NCI-H2081 (cell line): ENCODE measurements around the gene ERGIC1.

Source experiments
- DNase-seq, 2 experiments: peaks; one replicate each; lab custom pipeline; 2025; lab: John Stamatoyannopoulos, UW

The ERGIC1 gene

GRCh38 chr5:172984244-172984953 lies 150.3 kb downstream of the ERGIC1 start:
- peak; percentile 59 to 79 for DNase-seq

GRCh38 chr5:172985596-172985995 lies 151.5 kb downstream of the ERGIC1 start:
- DNase-seq: no peak

GRCh38 chr5:172988276-172988675 lies 154.2 kb downstream of the ERGIC1 start:
- DNase-seq: no peak

GRCh38 chr5:172990776-172991175 lies 156.7 kb downstream of the ERGIC1 start:
- DNase-seq: no peak

- no peak for DNase-seq
Measured at GRCh38 chr5:172994405-172994804, 160.4 kb downstream of the ERGIC1 start.

GRCh38 chr5:172999372-172999973 lies 165.4 kb downstream of the ERGIC1 start:
- no peak for DNase-seq

- DNase-seq: no peak
Measured at GRCh38 chr5:172999974-173000373, 165.9 kb downstream of the ERGIC1 start.

- no peak for DNase-seq
Measured at GRCh38 chr5:173001229-173001841, 167.3 kb downstream of the ERGIC1 start.
